ENCODE measurements around the gene PRG3.

GRCh38 chr11:57392066-57392762 is 11.3 kb upstream of the PRG3 start:
- no peak for TF ChIP-seq CTCF (IDR thresholded peaks at IDR 0.05 in 2 of 3, conservative IDR thresholded peaks at IDR 0.05 in 1 of 3; ENCODE audit: borderline replicate concordance in 1 of 3, insufficient read depth in 1 of 3, low read depth in 2 of 3, low read length in 2 of 3)
- TF ChIP-seq CEBPB (IDR thresholded peaks at IDR 0.05; ENCODE audit: low read depth): no peak
- TF ChIP-seq POLR2A (IDR thresholded peaks at IDR 0.05; ENCODE audit: borderline replicate concordance, extremely low read depth, insufficient read depth, insufficient read length): no peak
